SK-N-MC (cell line): ENCODE results near the gene CLDN10.

Source experiments
- EZH2 ChIP-seq: fragments of 200-600 bp; sonication (generic); IDR thresholded peaks from one replicate; pipeline ENCODE4 v1.6.1; 2017; ENCODE audit warnings: antibody characterized with exemption
- FOXP2 ChIP-seq: optimal IDR thresholded peaks from 2 replicates; pipeline ENCODE3; 2011; ENCODE audit warnings: mild to moderate bottlenecking, moderate library complexity; ENCODE audit not compliant: insufficient read depth; ENCODE audit errors: extremely low read length, control extremely low read depth
- POLR2AphosphoS5 ChIP-seq: IDR thresholded peaks from 2 replicates; pipeline ENCODE4 v1.6.1; 2012; ENCODE audit warnings: mild to moderate bottlenecking, low read depth, low read length, borderline replicate concordance

GRCh38 chr13:95571941-95572340 is 19.4 kb downstream of the CLDN10 start:
- TF ChIP-seq EZH2: no peak
- TF ChIP-seq POLR2AphosphoS5: no peak
- no peak for TF ChIP-seq FOXP2
